ENCODE data around the gene KIAA1217.

Gene KIAA1217

GRCh38 chr10:24449769-24450310 is 240.9 kb downstream of the KIAA1217 start:
- DNase-seq: no peak

DNA sequence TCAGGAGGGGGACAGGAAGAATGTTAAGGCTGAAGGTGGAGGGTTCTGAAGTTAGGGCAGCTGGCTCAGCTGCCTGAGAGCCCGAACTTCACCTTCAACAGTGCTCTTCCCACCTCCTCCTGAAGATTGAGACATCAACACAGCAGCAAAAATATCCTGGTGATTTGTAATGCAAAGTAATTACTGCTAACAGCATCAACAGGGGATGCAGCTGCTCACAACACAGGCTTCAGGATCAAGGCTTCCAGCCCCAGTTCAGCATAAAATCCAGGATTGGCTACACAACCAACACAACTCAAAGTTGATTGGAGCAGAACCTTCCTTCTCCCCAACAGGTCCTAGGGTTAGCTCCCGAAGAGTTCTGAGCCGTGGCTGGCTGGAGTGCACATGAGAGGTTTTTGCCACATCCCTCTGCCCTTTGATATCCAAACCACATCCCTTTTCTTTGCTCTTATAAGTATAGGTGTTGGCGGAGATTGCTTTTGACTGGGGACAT is 242.4 kb downstream of the KIAA1217 start:
- DNase-seq: no peak

- no peak for DNase-seq
Measured at GRCh38 chr10:24452030-24452429, 243.1 kb downstream of the KIAA1217 start.

- no peak for DNase-seq
Measured at GRCh38 chr10:24453404-24453830, 244.5 kb downstream of the KIAA1217 start.

- no peak for DNase-seq
Measured at GRCh38 chr10:24453973-24454372, 245.0 kb downstream of the KIAA1217 start.

DNA sequence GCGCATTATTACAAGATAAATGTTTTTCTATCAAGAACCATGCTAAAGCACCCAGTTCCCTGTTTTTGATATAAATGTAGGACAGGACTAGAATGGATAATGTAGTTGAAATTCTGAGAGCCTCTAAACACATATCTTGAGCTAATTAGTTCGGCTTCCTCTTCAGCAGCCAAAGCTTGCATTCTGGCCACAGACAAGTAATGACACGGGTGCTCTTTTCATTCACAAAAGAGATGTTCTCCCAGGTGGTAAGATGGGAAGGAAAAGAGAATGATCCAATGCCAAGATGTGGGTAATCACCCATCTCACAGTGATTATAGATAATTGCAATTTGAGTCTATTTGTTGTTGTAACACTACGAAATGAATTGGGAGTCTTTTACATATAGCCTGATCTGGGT is 246.5 kb downstream of the KIAA1217 start:
- no peak for DNase-seq

GRCh38 chr10:24456322-24456721 is 247.4 kb downstream of the KIAA1217 start:
- no peak for DNase-seq

- DNase-seq: no peak
Measured at GRCh38 chr10:24457661-24458318, 248.9 kb downstream of the KIAA1217 start.

DNA sequence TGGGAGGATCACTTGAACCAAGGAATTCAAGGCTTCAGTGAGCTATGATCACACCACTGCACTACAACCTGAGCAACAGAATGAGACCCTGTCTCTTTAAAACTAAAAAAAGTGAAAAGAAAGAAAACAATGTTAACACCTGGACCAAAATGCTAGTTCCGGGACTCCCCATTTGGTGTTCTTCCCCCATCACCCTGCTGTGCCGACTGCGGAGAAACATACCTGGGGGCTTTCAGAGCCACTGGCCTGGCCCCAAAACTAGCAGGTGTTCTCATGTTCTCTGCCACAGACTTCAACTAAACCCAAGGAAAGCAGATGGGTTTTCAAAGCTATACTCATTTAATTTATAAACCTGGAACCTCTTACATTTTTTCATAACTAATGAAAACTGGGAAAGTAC is 250.9 kb downstream of the KIAA1217 start:
- no peak for DNase-seq

GRCh38 chr10:24462291-24462813 is 253.4 kb downstream of the KIAA1217 start:
- DNase-seq: no peak

GRCh38 chr10:24462889-24463552 is 254.1 kb downstream of the KIAA1217 start:
- DNase-seq: no peak

- no peak for DNase-seq
Measured at GRCh38 chr10:24463611-24464426, 254.9 kb downstream of the KIAA1217 start.

GRCh38 chr10:24465124-24465874 is 256.4 kb downstream of the KIAA1217 start:
- DNase-seq: no peak

GRCh38 chr10:24465891-24466818 is 257.2 kb downstream of the KIAA1217 start:
- no peak for DNase-seq

- no peak for DNase-seq
Measured at GRCh38 chr10:24467136-24467535, 258.2 kb downstream of the KIAA1217 start.

DNA sequence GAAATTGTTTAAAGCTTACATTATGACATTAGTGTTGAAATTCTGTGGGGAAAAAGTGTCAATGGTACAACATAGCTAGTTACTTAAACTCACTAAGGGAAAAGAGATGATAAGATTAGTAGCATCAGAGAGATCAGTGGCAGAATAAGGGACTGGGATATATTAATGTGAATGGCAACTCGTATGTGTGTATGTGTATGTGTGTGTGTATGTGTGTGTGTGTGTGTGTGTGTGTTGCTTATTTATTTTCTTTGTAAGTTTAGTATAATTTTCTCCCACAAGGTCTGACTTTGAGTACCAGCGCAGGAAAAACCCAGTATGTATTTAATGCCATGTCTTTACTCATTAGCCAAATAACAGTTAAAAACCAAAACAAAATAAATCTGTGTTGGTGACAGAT is 258.7 kb downstream of the KIAA1217 start:
- DNase-seq: no peak

- DNase-seq: no peak
Measured at GRCh38 chr10:24468281-24468751, 259.4 kb downstream of the KIAA1217 start.

GRCh38 chr10:24469993-24470392 is 261.1 kb downstream of the KIAA1217 start:
- no peak for DNase-seq

GRCh38 chr10:24475598-24475997 is 266.7 kb downstream of the KIAA1217 start:
- DNase-seq: no peak

- DNase-seq: no peak
Measured at GRCh38 chr10:24476913-24477701, 268.2 kb downstream of the KIAA1217 start.
